H9 (cell line): ENCODE measurements around the gene MXD4. TPM values are rescaled to one million over a fixed set of nuclear protein-coding genes. Genes with fewer than 3 reads are reported as not detected.

Source experiments
- DNase-seq: peaks from one replicate; pipeline ENCODE4 v3.0.0-alpha.2; 2017
- H2AFZ ChIP-seq: one replicate; pipeline ENCODE4 v1.6.1; 2013; ENCODE audit warnings: mild to moderate bottlenecking, low read length, control low read depth, moderate library complexity
- H2AK5ac ChIP-seq: 2 replicates; pipeline ENCODE4 v1.6.1; 2013; ENCODE audit warnings: low read length, control low read depth, mixed read lengths; ENCODE audit not compliant: insufficient read length
- H2BK120ac ChIP-seq: one replicate; pipeline ENCODE4 v1.6.1; 2013; ENCODE audit warnings: low read depth, mild to moderate bottlenecking, low read length, control low read depth, inconsistent platforms; ENCODE audit not compliant: poor library complexity, severe bottlenecking
- H2BK12ac ChIP-seq: 2 replicates; pipeline ENCODE4 v1.6.1; 2013; ENCODE audit warnings: low read length, control low read depth, mixed read lengths, low read depth; ENCODE audit not compliant: insufficient read length
- H2BK15ac ChIP-seq: 2 replicates; pipeline ENCODE4 v1.6.1; 2013; ENCODE audit warnings: low read depth, low read length, control low read depth
- H2BK20ac ChIP-seq: one replicate; pipeline ENCODE4 v1.6.1; 2013; ENCODE audit warnings: low read depth, mild to moderate bottlenecking, low read length, control low read depth, inconsistent platforms; ENCODE audit not compliant: poor library complexity, severe bottlenecking
- H2BK5ac ChIP-seq: 2 replicates; pipeline ENCODE4 v1.6.1; 2013; ENCODE audit warnings: low read length, control low read depth, mixed read lengths; ENCODE audit not compliant: insufficient read length
- H3K14ac ChIP-seq: 2 replicates; pipeline ENCODE4 v1.6.1; 2013; ENCODE audit warnings: low read length, control low read depth; ENCODE audit not compliant: insufficient read depth
- H3K18ac ChIP-seq: 2 replicates; pipeline ENCODE4 v1.6.1; 2013; ENCODE audit warnings: low read depth, mild to moderate bottlenecking, mixed read lengths, low read length, control low read depth; ENCODE audit not compliant: insufficient read length
- H3K23ac ChIP-seq: 2 replicates; pipeline ENCODE4 v1.6.1; 2013; ENCODE audit warnings: low read length, control low read depth, mixed read lengths, low read depth; ENCODE audit not compliant: insufficient read length
- H3K23me2 ChIP-seq: 2 replicates; pipeline ENCODE4 v1.6.1; 2013; ENCODE audit warnings: low read depth, mild to moderate bottlenecking, mixed read lengths, low read length, control low read depth; ENCODE audit not compliant: insufficient read length, poor library complexity, severe bottlenecking
- H3K27ac ChIP-seq: 2 replicates; pipeline ENCODE4 v1.5.1; 2013; ENCODE audit warnings: low read length, control low read depth, mixed read lengths, low read depth; ENCODE audit not compliant: insufficient read length
- H3K27me3 ChIP-seq: 2 replicates; pipeline ENCODE4 v1.6.1; 2013; ENCODE audit warnings: low read length, control low read depth, inconsistent platforms; ENCODE audit not compliant: insufficient read depth
- H3K4ac ChIP-seq: 2 replicates; pipeline ENCODE4 v1.6.1; 2013; ENCODE audit warnings: low read depth, mild to moderate bottlenecking, control low read depth, inconsistent platforms, low read length, moderate library complexity
- H3K4me1 ChIP-seq: 2 replicates; pipeline ENCODE4 v1.6.1; 2013; ENCODE audit warnings: low read length, control low read depth, inconsistent platforms; ENCODE audit not compliant: insufficient read depth
- H3K4me2 ChIP-seq: 2 replicates; pipeline ENCODE4 v1.6.1; 2013; ENCODE audit warnings: low read length, control low read depth, mixed read lengths; ENCODE audit not compliant: insufficient read length, insufficient read depth
- H3K56ac ChIP-seq: 2 replicates; pipeline ENCODE4 v1.6.1; 2013; ENCODE audit warnings: low read depth, mild to moderate bottlenecking, mixed read lengths, low read length, control low read depth; ENCODE audit not compliant: insufficient read length
- H3K79me1 ChIP-seq: 2 replicates; pipeline ENCODE4 v1.6.1; 2013; ENCODE audit warnings: low read depth, mild to moderate bottlenecking, moderate library complexity, low read length, control low read depth, inconsistent platforms; ENCODE audit not compliant: insufficient read depth, poor library complexity, severe bottlenecking
- H3K79me2 ChIP-seq: 2 replicates; pipeline ENCODE4 v1.6.1; 2013; ENCODE audit warnings: low read length, control low read depth, inconsistent platforms; ENCODE audit not compliant: insufficient read depth
- H3K9ac ChIP-seq: 2 replicates; pipeline ENCODE4 v1.6.1; 2013; ENCODE audit warnings: low read length, control low read depth, mixed read lengths; ENCODE audit not compliant: insufficient read length; ENCODE audit errors: extremely low read depth
- H3K9me3 ChIP-seq: one replicate; pipeline ENCODE4 v1.6.1; 2013; ENCODE audit warnings: low read depth, low read length, inconsistent platforms; ENCODE audit not compliant: control insufficient read depth
- H3T11ph ChIP-seq: one replicate; pipeline ENCODE4 v1.6.1; 2013; ENCODE audit warnings: mild to moderate bottlenecking, low read length, control low read depth, inconsistent platforms
- H4K20me1 ChIP-seq: one replicate; pipeline ENCODE4 v1.6.1; 2013; ENCODE audit not compliant: control insufficient read depth, insufficient read length, insufficient read depth
- H4K5ac ChIP-seq: 2 replicates; pipeline ENCODE4 v1.6.1; 2013; ENCODE audit warnings: low read depth, mild to moderate bottlenecking, mixed read lengths, low read length, control low read depth; ENCODE audit not compliant: insufficient read length
- H4K8ac ChIP-seq: replicated peaks from 2 replicates; pipeline ENCODE4 v1.6.1; 2013; ENCODE audit warnings: low read length, control low read depth, mixed read lengths, low read depth; ENCODE audit not compliant: insufficient read length
- H4K91ac ChIP-seq: 2 replicates; pipeline ENCODE4 v1.6.1; 2013; ENCODE audit warnings: low read depth, mild to moderate bottlenecking, moderate library complexity, mixed read lengths, low read length, control low read depth; ENCODE audit not compliant: insufficient read length
- H3K27ac Mint-ChIP-seq, 3 experiments: 2 replicates in 2 of 3; 3 replicates in 1 of 3; pipeline ENCODE4 v1.8.0; 2020 to 2021; ENCODE audit warnings: mixed read lengths in 3 of 3, mild to moderate bottlenecking in 1 of 3, moderate library complexity in 1 of 3
- H3K27me3 Mint-ChIP-seq: 2 replicates; pipeline ENCODE4 v1.8.0; 2021; ENCODE audit warnings: low read depth, mild to moderate bottlenecking, moderate library complexity, mixed read lengths
- H3K36me3 Mint-ChIP-seq, 3 experiments: 2 replicates in 2 of 3; 3 replicates in 1 of 3; pipeline ENCODE4 v1.8.0; 2020 to 2021; ENCODE audit warnings: low read depth in 3 of 3, mixed read lengths in 3 of 3; ENCODE audit not compliant: insufficient read depth in 1 of 3
- H3K4me1 Mint-ChIP-seq, 2 experiments: 2 replicates each; pipeline ENCODE4 v1.8.0; 2020; ENCODE audit warnings: mixed read lengths in 2 of 2
- H3K4me3 Mint-ChIP-seq, 2 experiments: 2 replicates in 1 of 2; 3 replicates in 1 of 2; pipeline ENCODE4 v1.8.0; 2020 to 2021; ENCODE audit warnings: mild to moderate bottlenecking in 2 of 2, mixed read lengths in 2 of 2, moderate library complexity in 1 of 2
- H3K9me3 Mint-ChIP-seq, 2 experiments: 2 replicates in 1 of 2; 3 replicates in 1 of 2; pipeline ENCODE4 v1.8.0; 2020; ENCODE audit warnings: mild to moderate bottlenecking in 2 of 2, mixed read lengths in 2 of 2, moderate library complexity in 1 of 2
- CTCF ChIP-seq: fragments of 200-600 bp; sonication (generic); conservative IDR thresholded peaks from 3 replicates; pipeline ENCODE4 v1.8.0; 2021; ENCODE audit warnings: antibody characterized with exemption, mild to moderate bottlenecking
- WGBS: extraction: QIAGEN DNeasy Blood & Tissue Kit; methylation state at CpG from one replicate; pipeline ENCODE4 v1.1.7; 2013; ENCODE audit warnings: missing lambda C conversion rate, low lambda C conversion rate, mixed read lengths; ENCODE audit not compliant: insufficient read length; ENCODE audit errors: extremely low coverage; 5-methylcytosine and 5-hydroxymethylcytosine counted together
- total RNA-seq: library from RNA; stranded (reverse); gene quantifications from 2 replicates; pipeline ENCODE4 v1.2.1, GENCODE V29; 2021

The MXD4 gene
- total RNA-seq, 1 experiment from 2014 or later = 24.1 TPM

GRCh38 chr4:2295500-2295899 is 33.6 kb upstream of the MXD4 start:
- TF ChIP-seq CTCF = no peak; the same call in 2 of the 3 replicates
- no peaks in the 10 kb centered on the region; the same call in none of the 2 replicates for H3K27me3 Mint-ChIP-seq

More at GRCh38 chr4:2295500-2295899, 33.6 kb upstream of the MXD4 start:
- no peak overlapping the region for H2BK20ac ChIP-seq
- no peak overlapping the region for H2BK15ac ChIP-seq
- no peak overlapping the region for H3K4ac ChIP-seq
- Mint-ChIP-seq H3K36me3 (peaks cover 0 to 4% (median 2%) of the 10 kb centered on the region in 3 experiments; a peak in 2 of 7 replicates), H3K9me3 (peaks cover 6 to 8% of the 10 kb centered on the region in 2 experiments), H3K4me3 (no peak overlapping the region; a peak in 1 of 5 replicates), H3K27ac (peak overlapping the region in 2 of 3 experiments; percentile 20 to 23; a peak in 2 of 7 replicates), H3K4me1 (peaks cover 3 to 12% of the 10 kb centered on the region in 2 experiments; a peak in 3 of 4 replicates)
- H3K27ac ChIP-seq = no peak overlapping the region
- peak; percentile 35 for DNase-seq
- no peak overlapping the region for H3T11ph ChIP-seq
- H4K5ac ChIP-seq = no peak overlapping the region
- H3K4me1 ChIP-seq = no peaks in the 10 kb centered on the region
- no peaks in the 10 kb centered on the region for H3K27me3 ChIP-seq
- no peaks in the 10 kb centered on the region for H3K23me2 ChIP-seq
- no peaks in the 10 kb centered on the region for H3K79me1 ChIP-seq
- H3K79me2 ChIP-seq = no peaks in the 10 kb centered on the region
- H2BK5ac ChIP-seq = no peak overlapping the region
- no peak overlapping the region for H2AK5ac ChIP-seq
- no peak overlapping the region for H3K9ac ChIP-seq
- no peak overlapping the region for H3K4me2 ChIP-seq
- no peak overlapping the region for H2AFZ ChIP-seq
- no peak overlapping the region for H3K18ac ChIP-seq
- no peak overlapping the region for H3K56ac ChIP-seq
- H4K8ac ChIP-seq = no peak overlapping the region
- H3K9me3 ChIP-seq = no peaks in the 10 kb centered on the region
- H4K91ac ChIP-seq = no peak overlapping the region
- no CpG with 5 or more reads among the region's 9 CpGs for WGBS
- H2BK120ac ChIP-seq = no peak overlapping the region
- H3K14ac ChIP-seq = no peak overlapping the region; the same call in 1 of the 2 replicates
- H3K23ac ChIP-seq = no peak overlapping the region
- no peak overlapping the region for H2BK12ac ChIP-seq
- no peaks in the 10 kb centered on the region for H4K20me1 ChIP-seq
